Stimulated activated CD4-positive, alpha-beta T cell treated with anti-CD3 and anti-CD28 coated beads, Interleukin-1b, Interleukin-23, amount 100 ng/mL, for 4 hours (primary cell): ENCODE measurements around the gene NSRP1.
"Not testable (repeated sequence)": the region's sequence is repeated elsewhere in the genome, so short reads cannot be mapped to it uniquely, and the experiment has no call there.

ENCODE experiments used
- DNase-seq, 2 donors: peaks; one replicate each; pipeline ENCODE4 v3.0.0-alpha.2; 2020; ENCODE audit warnings: low read depth in 2 of 2

NSRP1 gene

DNA sequence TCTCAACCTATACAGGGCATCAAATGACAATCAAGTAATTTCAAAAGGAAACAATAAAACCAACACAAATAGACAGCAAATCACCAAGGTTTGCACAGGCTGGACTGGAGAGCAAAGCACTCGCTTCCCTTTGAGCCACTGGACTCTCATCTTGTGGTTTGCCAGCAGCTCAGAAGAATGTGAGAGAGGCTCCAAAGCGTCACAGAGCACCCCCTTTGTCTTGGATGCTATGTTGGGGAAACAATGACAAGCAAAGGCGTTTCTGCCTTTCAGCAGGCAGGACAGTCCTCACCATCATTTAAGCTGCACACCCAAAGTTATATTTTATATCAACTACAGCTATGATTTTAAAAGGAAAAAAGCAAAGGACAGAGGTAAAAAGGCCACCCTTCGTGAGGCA lies 105.6 kb downstream of the NSRP1 start:
- no peak for DNase-seq

DNA sequence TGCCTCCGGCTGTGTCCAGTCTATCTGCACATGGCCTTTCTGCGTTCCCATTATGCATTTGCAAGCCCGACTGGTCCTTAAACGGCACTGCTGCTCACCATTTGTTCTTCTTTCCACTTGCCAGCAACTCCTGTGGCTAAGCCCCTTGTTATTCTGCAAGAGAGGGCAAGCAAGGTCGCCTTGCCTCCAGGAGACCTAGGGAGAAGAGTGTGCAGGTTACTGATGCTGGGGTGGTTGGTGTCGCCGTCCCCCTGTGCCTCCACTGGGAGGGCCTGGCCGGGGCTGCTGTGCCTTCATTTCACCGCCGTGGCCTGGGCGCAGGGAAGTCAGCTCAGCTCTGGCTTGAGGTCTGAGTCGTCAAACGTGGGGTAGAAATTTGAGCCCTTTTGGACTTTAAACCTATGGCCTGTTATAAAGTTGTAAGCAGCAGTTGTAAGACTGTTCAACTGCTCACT lies 106.1 kb downstream of the NSRP1 start:
- no peak for DNase-seq

DNA sequence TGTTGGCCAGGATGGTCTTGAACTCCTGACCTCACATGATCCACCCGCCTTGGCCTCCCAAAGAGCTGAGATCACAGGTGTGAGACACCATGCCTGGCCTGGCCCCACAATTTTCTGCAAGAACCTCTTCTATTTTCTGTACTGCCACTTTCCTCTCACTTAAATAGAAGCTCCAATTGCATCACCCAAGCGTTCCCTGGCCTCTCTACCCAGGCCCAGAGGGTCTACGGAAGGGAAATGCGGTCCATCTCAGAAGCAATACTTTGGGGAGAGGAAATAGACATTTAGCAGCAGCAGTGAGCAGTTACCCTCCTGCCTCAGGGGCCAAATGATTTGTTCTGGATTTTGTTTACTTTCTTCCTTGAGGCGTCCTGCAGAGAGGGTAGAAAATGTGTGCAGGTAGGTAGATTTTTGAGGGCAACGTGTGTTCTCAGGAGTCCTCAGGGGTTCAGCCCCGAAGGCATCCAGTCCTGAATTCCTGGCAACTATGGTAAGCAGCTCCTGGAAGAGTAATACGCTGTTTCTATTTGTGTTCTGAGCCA lies 107.9 kb downstream of the NSRP1 start:
- no peak for DNase-seq

DNA sequence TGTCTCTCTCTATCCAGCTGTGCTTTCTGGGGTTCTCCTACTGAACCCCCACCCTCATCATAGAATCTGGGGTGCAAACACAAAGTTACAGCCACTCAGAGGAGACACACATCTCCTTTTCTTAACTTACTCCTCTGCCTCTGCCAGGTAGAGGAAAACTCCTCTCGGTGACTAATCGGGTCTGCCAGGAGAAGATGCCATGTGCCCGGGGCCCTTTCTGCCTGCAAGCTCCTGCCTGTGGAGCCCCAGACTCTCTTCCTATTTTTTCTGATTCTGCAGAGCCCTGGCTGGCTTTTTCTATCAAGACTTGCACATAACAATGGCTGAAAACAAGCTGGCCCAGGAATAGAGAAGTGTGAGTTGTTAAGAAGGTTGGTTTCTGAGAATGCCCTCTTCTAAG lies 108.5 kb downstream of the NSRP1 start:
- DNase-seq: no peak

DNA sequence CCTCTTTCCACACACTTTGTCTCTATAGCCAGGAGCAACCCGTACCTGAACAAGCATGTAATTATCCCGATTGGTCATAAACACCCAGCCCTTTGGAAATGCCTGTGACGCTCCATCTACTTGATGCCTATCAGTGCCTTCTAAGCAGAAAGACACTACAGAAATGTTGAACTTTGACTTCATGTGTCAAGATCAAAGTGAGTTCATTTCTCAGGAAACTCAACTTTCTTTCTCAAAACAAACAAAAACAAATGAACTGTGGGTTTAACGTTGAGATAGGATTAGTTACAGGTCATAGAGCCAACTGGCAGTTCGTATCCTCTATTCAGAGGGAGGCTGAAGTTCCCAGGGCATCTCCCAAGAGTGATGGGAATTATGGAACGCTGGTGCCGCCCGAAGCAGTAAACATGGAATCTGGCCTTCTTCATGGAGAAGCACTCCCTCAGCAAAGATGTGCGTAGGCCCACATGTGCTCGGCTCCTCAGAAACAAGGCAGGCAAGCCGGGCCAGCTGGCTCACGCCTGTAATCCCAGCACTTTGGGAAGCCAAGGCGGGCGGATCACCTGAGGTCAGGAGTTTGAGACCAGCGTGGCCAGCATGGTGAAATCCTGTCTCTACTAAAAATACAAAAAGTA lies 109.4 kb downstream of the NSRP1 start:
- no peak for DNase-seq

DNA sequence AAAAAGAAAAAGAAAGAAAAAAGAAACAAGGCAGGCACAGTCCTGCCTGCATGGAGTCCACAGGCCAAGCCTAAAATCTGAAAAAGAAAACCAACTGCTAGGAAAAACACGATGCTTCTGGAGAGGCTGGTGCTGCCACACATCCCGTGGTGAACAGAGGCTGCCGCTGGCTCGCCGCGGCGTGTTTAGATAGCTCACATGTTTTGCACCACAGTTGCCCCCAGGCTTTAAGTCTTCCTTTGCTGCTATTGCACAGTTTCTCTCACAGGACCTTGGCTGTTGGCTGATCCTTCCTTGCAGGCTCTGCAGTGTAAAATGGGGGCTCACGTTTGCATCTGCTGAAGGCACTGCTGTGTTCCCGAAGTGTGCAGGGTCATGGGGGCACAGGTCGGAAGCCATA lies 110.3 kb downstream of the NSRP1 start:
- no peak for DNase-seq

DNA sequence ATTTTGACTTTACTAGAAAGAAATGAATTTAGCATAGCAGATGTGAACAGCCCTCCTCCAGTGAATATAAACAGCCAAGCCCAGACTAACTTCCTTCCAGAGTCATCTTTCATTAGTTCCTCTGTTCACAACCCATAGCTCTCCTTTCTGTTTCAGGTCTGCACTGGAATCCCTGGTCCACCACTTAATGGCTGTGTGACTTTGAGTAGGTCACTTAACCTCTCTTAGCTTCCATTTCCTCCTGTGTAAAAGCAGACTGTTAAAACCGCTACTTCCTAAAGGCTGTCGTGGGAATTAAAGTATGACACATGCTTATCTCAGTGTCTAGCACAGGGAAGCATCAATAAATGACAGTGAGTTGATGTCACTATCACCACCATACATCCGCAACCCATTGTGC lies 111.4 kb downstream of the NSRP1 start:
- no peak for DNase-seq

DNA sequence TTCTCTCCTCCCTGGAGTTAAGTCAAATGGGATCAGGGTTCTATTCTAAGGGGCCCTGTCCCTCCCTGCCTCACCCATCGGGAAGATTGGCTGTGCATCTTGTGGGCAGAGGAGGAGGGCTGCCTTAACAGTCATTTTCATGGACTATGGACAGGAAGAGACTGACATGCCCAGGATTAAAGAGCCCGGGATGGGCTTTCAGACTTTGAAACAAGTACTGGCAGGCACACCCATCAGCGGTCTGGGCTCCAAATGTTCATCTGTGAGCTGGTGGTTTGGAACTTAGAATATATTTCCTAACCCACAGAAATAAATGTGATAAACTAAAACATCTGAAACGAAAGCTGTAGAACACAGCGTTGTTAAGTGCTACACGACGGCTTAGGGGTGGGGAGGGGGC lies 112.4 kb downstream of the NSRP1 start:
- DNase-seq: no peak

DNA sequence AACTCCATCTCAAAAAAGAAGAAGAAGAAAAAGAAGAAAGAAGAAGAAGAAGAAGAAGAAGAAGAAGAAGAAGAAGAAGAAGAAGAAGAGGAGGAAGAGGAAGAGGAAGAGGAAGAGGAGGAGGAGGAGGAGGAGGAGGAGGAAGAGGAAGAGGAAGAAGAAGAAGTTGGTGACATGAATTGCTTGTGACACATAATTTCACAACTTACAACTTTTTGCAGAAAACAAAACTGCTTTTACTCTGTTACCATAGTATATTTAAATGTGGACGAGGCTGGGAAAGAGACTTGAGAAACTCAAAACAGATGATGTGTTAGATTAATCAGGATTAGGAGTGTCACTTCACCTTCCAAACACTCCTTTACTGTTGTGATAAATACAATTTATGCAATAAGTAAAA lies 113.4 kb downstream of the NSRP1 start:
- not testable (repeated sequence) for DNase-seq

DNA sequence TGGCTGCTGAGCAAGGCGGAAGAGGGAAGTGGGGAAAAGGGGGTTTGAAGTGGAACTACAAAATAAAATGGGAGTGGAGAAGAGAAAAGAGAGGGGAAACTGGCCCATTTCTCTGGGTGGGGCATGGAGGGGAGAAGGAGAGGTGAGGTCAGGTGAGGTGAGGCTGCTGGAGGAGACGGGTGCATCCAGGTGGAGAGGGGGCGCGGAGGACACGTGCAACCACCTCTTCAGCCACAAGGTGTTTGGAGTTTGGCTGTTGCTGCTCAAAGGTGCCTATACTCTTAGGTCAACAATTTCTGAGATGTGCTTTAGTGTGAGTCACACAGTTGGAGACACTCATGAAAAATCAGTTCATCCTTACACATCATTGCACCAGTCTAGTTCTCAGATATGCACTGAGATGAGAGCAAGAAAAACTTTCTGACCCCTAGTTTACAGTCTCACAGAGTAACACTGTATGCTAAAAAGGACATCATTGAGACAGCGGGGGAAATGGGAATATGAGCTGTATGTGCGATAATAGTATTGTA lies 114.0 kb downstream of the NSRP1 start:
- no peak for DNase-seq

DNA sequence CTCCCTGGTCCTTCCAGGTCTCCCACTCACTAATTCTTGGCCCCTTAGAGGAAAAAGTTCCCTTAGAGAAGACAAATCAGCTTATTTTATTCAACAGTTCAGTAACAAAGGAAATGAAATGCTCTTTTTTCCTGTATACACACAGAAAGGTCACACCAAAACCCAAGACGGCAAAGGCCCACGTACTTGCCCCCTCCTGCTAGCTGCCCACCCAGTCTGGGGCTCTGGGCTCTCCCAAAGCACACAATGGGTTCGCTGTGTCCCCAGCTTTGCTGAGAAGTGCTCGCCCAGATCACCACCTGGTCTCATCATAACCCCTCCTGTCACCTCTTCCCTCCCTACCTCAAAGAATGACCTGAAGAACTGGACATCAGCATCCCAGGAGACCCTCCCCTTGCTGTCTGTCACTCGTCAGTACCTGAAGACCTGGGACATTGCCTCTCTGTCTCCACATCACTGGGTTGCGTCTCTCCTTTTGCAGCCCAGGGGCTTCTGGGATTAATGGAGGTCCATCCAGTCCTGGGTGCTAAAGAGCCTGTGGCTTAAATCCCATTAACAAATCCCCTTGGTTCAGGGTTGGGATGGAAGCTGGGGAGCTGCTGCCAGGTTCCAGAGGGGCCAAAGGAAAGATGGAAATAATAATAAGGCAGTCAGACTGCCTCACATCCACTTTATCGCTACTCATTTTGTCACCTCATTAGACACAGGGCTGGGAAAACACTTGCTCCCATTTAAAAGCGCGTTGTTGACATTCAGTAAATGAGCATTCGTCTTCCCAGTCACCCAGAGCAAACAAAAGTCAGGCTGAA lies 115.6 kb downstream of the NSRP1 start:
- no peak for DNase-seq

DNA sequence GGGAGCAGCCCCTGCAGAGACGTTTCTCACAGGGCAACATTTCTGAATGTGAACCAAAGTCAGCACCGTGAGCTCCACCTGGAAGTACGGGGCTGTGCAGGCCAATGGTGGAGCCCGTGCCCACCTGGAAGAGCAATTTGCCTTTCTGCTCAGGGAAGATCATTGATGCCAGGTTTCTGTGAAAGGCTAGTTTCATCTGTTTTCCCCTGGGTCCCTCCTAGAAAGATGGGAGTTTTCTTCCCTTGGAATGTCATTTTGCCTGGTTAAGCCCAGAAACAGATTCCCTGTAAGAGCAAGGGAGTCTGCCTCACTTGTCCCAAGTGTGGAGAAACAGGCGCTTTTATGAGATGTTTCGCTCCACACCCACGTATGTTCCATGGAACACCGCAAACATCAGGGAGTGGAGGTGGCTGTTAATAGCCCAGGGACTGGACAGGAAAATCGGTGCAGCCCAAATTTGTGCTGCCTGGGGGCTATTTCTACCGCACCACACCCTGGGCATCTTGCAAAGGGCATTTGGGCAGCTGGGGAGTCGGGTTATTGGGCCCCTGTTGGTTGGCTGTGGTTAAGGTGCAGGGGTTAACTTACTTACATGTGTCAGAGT lies 116.3 kb downstream of the NSRP1 start:
- no peak for DNase-seq

DNA sequence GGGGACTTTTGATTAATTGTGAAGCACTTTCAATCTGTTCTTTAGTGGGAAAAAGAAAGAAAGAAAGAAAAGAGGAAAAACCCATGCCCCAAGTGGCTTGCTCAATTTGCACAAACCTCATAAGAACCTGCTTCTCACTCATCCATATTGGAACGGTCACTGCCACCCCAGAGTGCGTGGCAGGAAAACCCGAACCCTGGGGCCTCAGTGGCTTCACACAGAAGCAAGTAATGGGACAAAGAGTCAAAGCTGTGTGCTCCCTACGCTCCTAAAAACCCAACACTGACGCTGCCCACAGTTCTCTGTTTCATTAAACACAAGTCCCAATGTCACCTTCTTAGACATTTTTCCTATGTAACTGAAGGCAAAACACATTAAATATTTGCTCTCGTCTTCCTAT lies 117.7 kb downstream of the NSRP1 start:
- DNase-seq: no peak

DNA sequence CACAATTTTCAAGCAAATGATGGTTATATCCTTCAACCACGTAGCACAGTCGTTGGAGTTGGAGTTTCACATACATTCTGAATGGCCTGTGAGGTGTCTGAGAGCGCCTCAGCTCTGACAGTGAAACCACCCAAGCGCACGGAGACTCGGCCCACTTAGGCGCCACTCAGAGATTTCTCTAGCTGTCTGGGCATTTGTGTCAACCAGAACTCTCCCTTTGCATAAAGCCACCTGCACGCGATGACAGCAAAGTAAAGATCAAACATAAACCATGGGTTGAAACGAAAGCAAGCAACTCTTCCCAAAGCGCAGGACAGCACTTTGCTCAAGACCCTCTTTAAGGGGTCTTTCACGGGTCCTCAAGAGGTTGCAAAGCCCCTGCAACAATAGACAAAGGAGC lies 118.3 kb downstream of the NSRP1 start:
- DNase-seq: no peak

DNA sequence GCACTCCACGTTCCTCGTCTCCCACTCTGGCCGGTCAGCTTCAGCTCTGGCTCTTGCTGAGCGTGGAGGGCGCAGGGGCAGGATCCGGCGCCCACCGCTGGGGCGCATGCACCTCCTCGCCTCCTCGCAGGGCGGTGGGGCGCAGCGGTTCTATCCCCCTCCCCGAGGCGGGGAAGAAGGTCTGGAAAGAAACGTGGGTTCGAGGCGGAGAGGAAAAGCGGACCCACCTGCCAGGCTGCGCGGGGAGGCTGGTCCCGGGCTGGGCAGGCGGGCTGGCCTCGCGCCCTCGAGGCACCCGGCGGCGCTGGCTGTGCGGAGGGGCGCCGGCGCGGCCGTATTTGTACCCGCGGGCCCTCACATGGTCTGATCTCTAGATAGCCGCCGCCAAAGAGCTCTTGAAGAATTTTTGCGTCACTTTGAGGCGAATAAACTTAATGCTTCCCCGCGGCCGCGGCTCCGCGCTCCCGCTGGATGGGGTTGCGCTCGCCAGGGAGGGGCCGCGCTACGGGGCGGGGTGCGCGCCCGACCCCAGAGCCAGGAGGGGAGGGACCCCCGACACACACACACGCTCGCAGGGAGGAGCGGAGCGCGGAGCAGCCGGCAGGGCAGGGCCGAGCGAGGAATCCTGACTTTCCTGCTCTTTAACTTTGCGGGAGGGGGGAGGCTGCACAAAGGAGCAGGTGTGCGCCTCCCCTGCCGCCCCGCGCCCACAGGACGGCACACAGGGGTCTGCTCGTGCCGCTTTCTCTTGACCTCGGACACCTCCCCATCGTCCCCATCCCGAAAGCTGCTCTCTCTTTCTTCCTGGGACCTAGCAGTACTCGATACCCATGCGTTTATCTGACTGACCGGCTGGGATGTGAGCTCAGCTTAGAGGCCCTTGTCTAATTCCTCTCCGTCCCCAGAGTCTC lies 119.0 kb downstream of the NSRP1 start, which contains the start of gene SLC6A4:
Gene SLC6A4, minus strand, starts transcription at position 312 of the 911 bp plus-strand sequence. CDS start 13,739 bp downstream, outside the sequence.
- DNase-seq: no peak
